Measurements from ENCODE around the gene L1CAM. TPM values are rescaled to one million over a fixed set of nuclear protein-coding genes. Genes with fewer than 3 reads are reported as not detected.

L1CAM gene
- polyA plus RNA-seq, 2 of the 4 experiments (the other 2 are of a cell fraction): 1.9 to 14.2 TPM

- no peak within 1 kb of the TSS for H3K4me2 ChIP-seq
- TF ChIP-seq, protein P1, sequence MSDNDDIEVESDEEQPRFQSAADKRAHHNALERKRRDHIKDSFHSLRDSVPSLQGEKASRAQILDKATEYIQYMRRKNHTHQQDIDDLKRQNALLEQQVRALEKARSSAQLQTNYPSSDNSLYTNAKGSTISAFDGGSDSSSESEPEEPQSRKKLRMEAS (IDR thresholded peaks at IDR 0.05): no peak
- no peak for TF ChIP-seq RARB (CRISPR knock-in tag; IDR thresholded peaks at IDR 0.05)
- TF ChIP-seq HOXB13 (CRISPR knock-in tag; IDR thresholded peaks at IDR 0.05; ENCODE audit: low read depth): no peak
- H3K4me1 ChIP-seq: peaks cover 26% of the 10 kb centered on the region
- ChIA-PET CTCF (no interaction called here), POLR2A (no interaction called here)
- no peak for ATAC-seq
- H3K9me3 ChIP-seq: no peaks in the 10 kb centered on the region
- no peak within 1 kb of the TSS for H3K4me3 ChIP-seq
- no peak for FAIRE-seq
- no peak within 1 kb of the TSS for H3K27ac ChIP-seq
- WGBS (ENCODE audit: missing lambda C conversion rate): 71% methylated on average over 18 of the region's 26 CpGs
- DNase-seq (ENCODE audit: low read depth in 1 of 2, low spot score in 1 of 2): no peak
Observed at GRCh38 chrX:153903991-153904957, 18.3 kb upstream of the L1CAM start, which contains the start of gene AVPR2. Gene AVPR2 (plus strand): TSS chrX:153904673. CDS start chrX:153905146, 473 bp downstream.

DNA sequence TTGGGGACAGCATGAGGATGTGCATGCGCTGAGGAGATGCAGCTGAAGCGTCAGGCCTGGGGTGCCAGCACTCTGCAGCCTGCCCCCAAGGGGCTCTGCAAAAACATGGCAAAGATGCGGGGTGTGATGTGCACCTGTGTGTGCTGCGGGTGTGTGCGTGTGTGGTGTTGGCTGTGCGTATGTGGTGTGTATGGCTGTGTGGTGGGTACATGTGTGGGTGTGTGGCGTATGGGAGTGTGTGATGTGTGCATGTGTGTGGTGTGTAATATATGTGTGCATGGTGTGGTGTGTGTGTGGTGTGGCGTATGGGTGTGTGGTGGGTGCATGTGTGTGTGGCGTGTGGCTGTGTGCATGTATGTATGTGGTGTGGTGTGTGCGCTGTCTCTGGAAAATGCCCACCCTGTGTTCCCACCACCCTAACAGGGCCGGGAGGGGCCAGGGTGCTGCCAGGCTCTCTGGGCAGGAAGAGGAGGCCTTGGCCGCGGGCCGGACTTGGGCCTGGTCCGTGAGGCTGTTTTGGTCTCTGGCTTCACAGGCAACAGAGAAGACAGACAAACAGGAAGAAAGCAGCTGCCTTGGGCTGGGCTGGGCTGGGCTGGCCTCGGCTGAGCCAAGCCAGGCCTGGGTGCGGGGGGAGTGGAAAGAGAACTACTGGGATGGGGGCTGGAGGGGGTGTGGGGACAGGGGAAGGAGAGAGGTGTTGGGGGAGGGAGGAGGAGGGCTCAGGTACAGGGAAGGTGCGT, 17.4 kb upstream of the L1CAM start:
- ChIA-PET CTCF (no interaction called here), POLR2A (no interaction called here)
- Histone ChIP-seq H3K9me3 (no peaks in the 10 kb centered on the region), H3K4me3 (no peak overlapping the region), H3K4me1 (peaks cover 26% of the 10 kb centered on the region), H3K27ac (no peak overlapping the region; a peak in 1 of 6 replicates), H3K4me2 (no peak overlapping the region)
- 86% methylated on average over 10 of the region's 18 CpGs for WGBS (ENCODE audit: missing lambda C conversion rate)
- FAIRE-seq (no peak), DNase-seq (ENCODE audit: low read depth in 1 of 2, low spot score in 1 of 2) (no peak), ATAC-seq (no peak)
- TF ChIP-seq ZNF302 (CRISPR knock-in tag; IDR thresholded peaks at IDR 0.05) (no peak), CBX8 (IDR thresholded peaks at IDR 0.05) (no peak), MAFK (IDR thresholded peaks at IDR 0.05; ENCODE audit: partially characterized antibody) (no peak), NFE2L2 (conservative IDR thresholded peaks at IDR 0.05; ENCODE audit: low read length) (no peak), BHLHE40 (IDR thresholded peaks at IDR 0.05; ENCODE audit: low read depth, low read length) (no peak), FOXS1 (CRISPR knock-in tag; IDR thresholded peaks at IDR 0.05) (no peak), RFX5 (IDR thresholded peaks at IDR 0.05) (no peak), ZFP36 (IDR thresholded peaks at IDR 0.05; ENCODE audit: borderline replicate concordance, partially characterized antibody) (no peak), HOXB13 (CRISPR knock-in tag; IDR thresholded peaks at IDR 0.05; ENCODE audit: low read depth) (no peak), HES2 (IDR thresholded peaks at IDR 0.05) (no peak), HOXA7 (CRISPR knock-in tag; IDR thresholded peaks at IDR 0.05) (no peak)
- TF ChIP-seq, protein P2, sequence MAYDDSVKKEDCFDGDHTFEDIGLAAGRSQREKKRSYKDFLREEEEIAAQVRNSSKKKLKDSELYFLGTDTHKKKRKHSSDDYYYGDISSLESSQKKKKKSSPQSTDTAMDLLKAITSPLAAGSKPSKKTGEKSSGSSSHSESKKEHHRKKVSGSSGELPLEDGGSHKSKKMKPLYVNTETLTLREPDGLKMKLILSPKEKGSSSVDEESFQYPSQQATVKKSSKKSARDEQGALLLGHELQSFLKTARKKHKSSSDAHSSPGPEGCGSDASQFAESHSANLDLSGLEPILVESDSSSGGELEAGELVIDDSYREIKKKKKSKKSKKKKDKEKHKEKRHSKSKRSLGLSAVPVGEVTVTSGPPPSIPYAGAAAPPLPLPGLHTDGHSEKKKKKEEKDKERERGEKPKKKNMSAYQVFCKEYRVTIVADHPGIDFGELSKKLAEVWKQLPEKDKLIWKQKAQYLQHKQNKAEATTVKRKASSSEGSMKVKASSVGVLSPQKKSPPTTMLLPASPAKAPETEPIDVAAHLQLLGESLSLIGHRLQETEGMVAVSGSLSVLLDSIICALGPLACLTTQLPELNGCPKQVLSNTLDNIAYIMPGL (CRISPR knock-in tag; IDR thresholded peaks at IDR 0.05; ENCODE audit: borderline replicate concordance): no peak
- TF ChIP-seq, protein P3, sequence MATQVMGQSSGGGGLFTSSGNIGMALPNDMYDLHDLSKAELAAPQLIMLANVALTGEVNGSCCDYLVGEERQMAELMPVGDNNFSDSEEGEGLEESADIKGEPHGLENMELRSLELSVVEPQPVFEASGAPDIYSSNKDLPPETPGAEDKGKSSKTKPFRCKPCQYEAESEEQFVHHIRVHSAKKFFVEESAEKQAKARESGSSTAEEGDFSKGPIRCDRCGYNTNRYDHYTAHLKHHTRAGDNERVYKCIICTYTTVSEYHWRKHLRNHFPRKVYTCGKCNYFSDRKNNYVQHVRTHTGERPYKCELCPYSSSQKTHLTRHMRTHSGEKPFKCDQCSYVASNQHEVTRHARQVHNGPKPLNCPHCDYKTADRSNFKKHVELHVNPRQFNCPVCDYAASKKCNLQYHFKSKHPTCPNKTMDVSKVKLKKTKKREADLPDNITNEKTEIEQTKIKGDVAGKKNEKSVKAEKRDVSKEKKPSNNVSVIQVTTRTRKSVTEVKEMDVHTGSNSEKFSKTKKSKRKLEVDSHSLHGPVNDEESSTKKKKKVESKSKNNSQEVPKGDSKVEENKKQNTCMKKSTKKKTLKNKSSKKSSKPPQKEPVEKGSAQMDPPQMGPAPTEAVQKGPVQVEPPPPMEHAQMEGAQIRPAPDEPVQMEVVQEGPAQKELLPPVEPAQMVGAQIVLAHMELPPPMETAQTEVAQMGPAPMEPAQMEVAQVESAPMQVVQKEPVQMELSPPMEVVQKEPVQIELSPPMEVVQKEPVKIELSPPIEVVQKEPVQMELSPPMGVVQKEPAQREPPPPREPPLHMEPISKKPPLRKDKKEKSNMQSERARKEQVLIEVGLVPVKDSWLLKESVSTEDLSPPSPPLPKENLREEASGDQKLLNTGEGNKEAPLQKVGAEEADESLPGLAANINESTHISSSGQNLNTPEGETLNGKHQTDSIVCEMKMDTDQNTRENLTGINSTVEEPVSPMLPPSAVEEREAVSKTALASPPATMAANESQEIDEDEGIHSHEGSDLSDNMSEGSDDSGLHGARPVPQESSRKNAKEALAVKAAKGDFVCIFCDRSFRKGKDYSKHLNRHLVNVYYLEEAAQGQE (IDR thresholded peaks at IDR 0.05): no peak
- TF ChIP-seq, protein P4, sequence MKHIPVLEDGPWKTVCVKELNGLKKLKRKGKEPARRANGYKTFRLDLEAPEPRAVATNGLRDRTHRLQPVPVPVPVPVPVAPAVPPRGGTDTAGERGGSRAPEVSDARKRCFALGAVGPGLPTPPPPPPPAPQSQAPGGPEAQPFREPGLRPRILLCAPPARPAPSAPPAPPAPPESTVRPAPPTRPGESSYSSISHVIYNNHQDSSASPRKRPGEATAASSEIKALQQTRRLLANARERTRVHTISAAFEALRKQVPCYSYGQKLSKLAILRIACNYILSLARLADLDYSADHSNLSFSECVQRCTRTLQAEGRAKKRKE (CRISPR knock-in tag; IDR thresholded peaks at IDR 0.05; ENCODE audit: low read depth): no peak
